HTR-8/SVneo (cell line): ENCODE results near the gene SPEM2.

Source experiments
- DNase-seq: peaks from one replicate; pipeline ENCODE4 v3.0.0; 2011; ENCODE audit warnings: low spot score, mixed read lengths; ENCODE audit not compliant: insufficient read length
- FAIRE-seq: peaks from 2 replicates; lab custom pipeline; 2011; peaks lifted over from hg19 to GRCh38; lab: Jason Lieb, UNC

Gene SPEM2

DNA sequence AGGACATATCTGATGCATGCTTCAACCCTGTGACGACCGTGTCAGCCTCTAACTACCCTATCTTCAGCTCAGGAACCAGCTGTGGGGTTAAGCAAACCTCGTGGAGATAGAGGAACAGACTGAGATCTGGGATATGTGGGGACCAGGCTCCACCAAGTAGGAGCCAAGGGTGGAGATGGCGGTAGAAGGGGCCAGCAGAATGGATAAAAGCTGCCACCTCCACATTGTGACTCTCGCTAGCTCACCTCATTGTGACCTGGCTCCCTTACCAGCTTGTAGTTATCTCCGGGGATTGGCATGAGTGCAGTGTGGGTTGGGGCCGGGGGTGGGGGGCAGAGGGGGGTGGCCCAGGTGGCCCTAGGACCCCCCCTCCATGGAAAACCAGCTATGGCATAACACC lies at the start of gene SPEM2:
SPEM2 (plus strand) TSS at position 301 of the 400 bp plus-strand sequence; CDS start at position 374, 73 bp downstream.
- FAIRE-seq = no peak
- no peak for DNase-seq

DNA sequence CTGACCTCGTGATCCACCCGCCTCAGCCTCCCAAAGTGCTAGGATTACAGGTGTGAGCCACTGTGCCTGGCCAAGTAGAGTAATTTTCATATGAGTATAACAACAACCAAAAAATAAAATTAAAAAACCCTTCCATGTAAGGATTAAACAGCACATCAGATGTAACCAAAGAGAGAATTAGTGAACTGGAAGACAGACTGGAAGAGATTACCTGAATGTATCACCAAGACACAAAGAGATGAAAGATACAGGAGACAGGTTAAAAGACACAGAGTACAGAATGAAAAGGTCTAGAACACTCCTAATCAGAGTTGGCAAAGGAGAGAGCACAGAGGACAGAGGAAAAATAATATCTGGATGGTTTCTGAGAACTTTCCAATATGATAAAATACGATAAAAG lies 46.3 kb upstream of the SPEM2 start:
- FAIRE-seq (no peak), DNase-seq (no peak)

DNA sequence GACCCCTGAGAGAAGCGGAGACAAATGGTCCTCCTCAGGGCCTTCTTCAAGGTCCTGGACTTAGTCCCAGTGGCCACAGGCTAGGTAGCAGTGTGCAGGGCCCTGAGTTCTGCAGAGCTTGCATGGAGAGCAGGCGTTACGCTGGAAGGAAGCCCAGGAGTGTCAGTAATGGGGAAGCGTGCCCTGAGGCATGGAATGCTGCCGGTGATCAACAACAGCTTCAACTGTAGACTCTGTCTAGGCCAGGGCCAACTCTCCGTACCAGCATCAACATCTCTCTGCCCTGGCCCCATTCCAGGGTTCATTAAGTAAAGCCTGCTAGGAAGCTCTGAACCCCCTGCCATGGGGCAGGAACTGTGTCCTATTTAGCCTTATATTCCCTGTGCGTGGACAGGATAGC lies 45.1 kb upstream of the SPEM2 start:
- no peak for DNase-seq
- FAIRE-seq = no peak

DNA sequence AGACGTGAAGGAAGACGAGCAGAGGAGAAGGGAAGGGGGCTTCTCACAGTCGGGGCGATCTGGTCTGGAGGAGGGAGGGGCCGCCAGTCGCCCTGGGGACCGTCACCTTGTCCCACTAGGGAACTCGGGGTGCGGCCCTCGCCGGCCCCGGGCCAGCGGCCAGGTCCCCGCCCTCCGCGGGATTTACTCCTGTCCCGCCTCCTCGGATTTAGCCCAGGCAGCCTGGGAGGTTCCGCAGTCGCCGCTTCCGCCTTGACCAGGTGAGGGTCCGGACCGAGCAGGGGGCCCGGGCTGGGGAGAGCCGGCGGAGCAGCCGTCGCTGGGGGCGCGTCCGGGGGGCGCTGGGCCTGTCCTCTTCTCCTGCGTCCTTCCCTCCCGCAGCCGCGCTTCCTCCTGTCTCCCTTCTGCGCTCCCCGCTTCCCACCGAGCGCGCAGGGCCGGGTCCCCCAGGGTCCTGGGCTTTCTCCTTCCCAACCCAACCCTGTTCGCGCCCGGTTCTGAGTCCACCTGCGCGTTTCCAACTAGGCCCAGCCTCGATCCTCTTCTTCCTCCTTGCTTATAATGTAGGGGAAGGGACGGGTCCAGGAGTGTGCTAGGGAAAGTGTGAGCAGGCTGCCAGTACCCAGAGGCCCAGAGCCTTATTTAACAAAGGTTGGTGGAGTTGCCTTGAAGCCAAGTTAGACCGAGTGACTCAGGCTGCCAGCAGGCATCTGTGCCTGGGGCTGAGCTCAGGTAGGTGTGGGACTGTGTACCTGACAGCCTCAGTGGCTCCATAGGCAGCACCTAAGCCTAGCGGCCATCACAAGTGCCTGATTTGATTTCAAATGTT lies 44.3 kb upstream of the SPEM2 start, which contains the start of gene TNK1:
TNK1 (plus strand) TSS at position 235 of the 829 bp plus-strand sequence. CDS start 1,838 bp downstream, outside the sequence.
- DNase-seq (no peak), FAIRE-seq (no peak)

DNA sequence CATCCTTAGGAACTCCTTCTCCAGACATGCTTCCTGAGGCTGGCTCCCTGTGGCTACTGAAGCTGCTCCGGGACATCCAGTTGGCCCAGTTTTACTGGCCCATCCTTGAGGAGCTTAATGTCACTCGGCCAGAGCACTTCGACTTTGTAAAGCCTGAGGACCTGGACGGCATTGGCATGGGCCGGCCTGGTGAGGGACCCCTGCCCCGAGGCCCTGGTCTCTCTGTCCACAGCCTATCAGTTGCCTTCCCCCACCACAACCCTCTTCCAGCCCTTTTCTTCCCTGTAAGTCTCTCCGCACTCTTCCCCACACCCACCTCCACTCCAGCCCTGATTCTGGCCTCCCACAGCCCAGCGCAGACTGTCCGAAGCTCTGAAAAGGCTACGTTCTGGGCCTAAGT lies 42.5 kb upstream of the SPEM2 start:
- no peak for FAIRE-seq

GRCh38 chr17:7383371-7383741 lies 42.1 kb upstream of the SPEM2 start:
- FAIRE-seq = no peak

More for the DNA sequence above, 42.5 kb upstream of the SPEM2 start:
- DNase-seq = no peak

DNA sequence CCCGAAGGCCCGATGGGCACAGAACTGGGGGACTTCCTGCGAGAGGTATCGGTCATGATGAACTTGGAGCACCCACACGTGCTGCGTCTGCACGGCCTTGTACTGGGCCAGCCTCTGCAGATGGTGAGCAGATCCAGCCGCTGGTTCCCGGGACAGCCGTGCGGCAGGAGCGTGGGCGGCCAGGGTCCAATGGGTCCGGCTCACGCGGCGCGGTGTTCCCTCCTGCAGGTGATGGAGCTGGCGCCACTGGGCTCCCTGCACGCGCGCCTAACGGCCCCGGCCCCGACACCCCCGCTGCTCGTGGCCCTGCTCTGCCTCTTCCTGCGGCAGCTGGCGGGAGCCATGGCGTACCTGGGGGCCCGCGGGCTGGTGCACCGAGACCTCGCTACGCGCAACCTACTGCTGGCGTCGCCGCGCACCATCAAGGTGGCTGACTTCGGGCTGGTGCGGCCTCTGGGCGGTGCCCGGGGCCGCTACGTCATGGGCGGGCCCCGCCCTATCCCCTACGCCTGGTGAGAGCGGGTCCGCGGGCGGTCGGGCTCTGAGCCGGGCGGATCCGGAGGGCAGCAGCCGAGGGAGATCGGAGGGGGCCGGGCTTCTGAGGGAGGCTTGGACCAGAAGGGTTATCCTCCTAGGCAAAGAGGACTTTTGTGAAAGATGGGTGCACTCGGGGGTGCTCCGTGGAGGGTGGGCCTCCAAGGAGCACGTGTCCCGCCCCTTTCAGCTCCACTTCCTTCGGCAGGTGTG lies 41.5 kb upstream of the SPEM2 start:
- FAIRE-seq (peak; percentile 70), DNase-seq (peak; percentile 43)

More at GRCh38 chr17:7383371-7383741, 42.1 kb upstream of the SPEM2 start:
- no peak for DNase-seq

DNA sequence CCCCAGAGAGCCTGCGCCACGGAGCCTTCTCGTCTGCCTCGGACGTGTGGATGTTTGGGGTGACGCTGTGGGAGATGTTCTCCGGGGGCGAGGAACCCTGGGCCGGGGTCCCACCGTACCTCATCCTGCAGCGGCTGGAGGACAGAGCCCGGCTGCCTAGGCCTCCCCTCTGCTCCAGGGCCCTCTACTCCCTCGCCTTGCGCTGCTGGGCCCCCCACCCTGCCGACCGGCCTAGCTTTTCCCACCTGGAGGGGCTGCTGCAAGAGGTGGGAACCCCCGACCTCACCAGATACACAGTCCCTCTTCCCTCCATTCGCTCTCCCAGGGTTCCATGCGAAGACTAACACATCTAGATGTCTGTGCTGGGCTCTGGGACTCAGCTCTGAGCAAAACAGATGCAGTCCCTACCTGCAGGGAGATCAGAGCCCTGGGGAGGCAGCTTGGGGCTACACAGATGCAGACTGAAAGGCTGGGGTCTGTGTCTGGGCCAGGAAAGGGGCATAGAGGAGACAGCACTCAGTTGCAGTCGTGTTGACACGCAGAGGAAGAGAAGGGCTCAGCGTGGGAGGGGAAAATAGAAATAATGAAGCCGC lies 40.8 kb upstream of the SPEM2 start:
- DNase-seq (no peak), FAIRE-seq (no peak)

- FAIRE-seq (no peak), DNase-seq (no peak)
Measured at GRCh38 chr17:7388856-7389255, 36.6 kb upstream of the SPEM2 start.

- peak; percentile 26 for FAIRE-seq
Measured at GRCh38 chr17:7389924-7390910, 35.2 kb upstream of the SPEM2 start.

DNA sequence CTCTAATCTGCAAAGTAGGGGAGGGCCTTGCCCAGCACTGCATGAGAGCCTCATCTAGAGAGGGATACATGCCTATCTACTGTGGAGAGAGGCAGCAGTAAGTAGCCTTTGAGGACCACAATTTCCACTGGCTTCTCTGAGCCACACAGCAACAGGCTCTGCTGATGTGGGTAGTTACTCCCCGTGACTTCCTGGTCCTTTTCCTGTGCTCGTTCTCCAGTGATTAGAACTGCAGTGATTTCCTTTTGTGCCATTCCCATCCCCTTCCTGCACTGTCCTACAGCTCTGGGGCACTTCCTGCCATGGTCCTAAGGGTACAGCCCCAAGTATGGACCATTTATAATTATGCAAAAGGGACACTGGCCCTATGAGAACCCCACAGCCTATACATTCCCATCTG lies 34.1 kb upstream of the SPEM2 start:
- no peak for FAIRE-seq

More at GRCh38 chr17:7389924-7390910, 35.2 kb upstream of the SPEM2 start:
- no peak for DNase-seq

DNA sequence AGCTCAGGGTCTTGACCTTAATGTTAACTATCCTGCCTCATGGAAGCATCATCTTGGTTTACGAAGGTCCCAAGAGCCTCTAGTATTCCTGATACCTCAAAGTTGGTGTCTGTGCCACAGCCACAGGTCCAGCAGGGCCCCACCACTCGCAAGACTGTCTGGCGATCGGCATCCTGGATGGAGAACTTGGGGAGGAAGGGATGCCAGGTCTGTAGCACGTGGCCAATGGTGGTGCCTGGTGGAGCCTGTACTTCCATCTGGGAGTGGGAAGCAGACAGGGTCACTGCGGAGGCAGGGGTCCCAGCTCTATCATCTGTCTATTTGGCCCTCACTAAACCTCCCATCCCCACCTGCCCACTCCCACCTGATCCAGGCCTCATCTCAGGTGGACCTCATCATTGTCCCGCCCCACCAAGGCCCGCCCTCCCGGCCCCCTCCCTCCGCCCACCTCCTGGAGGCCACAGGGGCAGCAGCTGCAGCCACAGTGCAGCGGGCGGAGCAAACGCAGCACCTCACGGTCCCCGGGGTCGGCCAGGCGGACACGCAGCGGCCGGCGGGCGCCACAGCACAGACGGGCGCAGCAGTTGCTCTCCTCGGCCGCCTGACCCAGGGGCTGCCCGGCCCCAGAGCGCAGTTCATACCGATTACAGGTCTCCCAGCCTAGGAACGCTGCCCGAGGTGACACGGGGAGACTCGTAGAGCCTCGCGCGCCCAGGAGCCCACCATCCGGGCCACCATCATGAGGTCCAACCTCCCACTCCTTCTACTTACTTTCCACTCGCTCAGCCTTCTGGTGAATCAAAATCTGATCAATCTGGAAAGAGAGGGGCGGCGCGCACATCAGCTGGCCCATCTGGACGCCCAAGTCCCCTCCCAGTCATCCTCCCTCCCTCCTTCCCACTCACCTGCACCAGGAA lies 32.5 kb upstream of the SPEM2 start:
- no peak for DNase-seq
- FAIRE-seq = no peak

More for the DNA sequence above, 34.1 kb upstream of the SPEM2 start:
- no peak for DNase-seq

DNA sequence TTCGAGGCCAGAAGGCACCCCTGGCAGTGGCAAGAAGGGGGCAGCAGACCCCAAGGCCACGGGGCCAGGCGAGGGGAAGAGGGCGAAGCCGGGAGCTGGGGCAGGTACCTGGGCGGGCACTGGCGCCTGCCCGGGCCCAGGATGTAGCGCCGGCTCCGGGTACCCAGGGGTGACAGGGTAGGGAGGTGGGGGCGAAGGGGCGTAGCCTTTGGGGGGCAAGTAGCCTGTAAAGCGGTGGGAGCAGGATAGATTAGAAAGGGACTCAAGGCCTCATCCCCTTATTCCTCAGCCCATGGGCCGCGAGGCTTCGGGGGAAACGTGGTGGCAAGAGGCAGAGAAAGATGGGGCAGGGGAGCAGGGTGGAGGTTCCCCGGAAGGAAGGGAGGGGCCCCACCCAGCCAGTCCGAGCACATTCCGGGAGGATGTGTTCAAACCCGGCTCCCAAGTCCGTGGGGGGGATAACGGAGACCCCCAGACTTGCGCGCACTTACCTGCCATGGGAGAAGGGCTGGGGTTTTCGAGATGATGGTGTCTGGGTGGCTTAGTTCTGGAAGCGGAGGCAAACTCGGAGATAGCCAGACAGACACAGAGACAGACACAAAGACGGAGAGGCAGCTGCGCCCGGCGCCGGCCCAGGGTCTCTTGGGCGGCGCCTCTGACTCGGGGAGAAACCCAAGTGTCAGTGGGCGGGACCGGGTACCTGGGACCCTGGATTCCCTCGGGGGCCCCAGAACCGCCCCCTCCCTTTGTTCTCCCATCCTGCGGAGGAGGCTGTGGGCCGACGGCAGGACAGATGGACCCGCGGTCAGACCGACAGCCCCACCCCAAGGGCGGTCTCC lies 31.6 kb upstream of the SPEM2 start:
- DNase-seq (peak; percentile 41), FAIRE-seq (peak; percentile 73)

- FAIRE-seq = peak; percentile 95
Measured at GRCh38 chr17:7394452-7395191, 30.8 kb upstream of the SPEM2 start, which contains the start of gene PLSCR3. Gene PLSCR3 (minus strand): TSS chr17:7394525. CDS start chr17:7394110, 415 bp downstream.

GRCh38 chr17:7396147-7396546 lies 29.3 kb upstream of the SPEM2 start:
- FAIRE-seq = no peak
- DNase-seq = no peak

More at GRCh38 chr17:7394452-7395191, 30.8 kb upstream of the SPEM2 start, which contains the start of gene PLSCR3:
- peak; percentile 93 for DNase-seq

DNA sequence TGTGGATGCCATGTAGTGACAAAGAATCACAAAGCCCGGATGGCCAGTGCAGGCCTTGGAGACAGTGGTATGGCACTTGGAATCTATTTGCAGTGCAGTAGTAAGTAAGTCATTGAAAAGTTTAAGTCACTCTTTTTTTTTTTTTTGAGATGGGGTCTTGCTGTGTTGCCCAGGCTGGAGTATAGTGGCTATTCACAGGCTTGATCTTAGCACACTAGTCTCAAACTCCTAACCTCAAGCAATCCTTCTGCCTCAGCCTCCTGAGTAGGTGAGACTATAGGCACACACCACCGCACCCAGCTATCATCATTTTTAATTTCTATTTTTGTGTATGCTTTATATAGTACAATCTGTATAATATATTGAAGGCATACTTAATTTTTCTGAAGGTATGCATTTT lies 26.8 kb upstream of the SPEM2 start:
- FAIRE-seq = no peak
- DNase-seq = no peak
